ENCODE measurements around the gene RPIA. TPM values are rescaled to one million over a fixed set of nuclear protein-coding genes. Genes with fewer than 3 reads are reported as not detected.
A peak's percentile ranks its signal among the peaks of the same experiment; 100 is the strongest.

The RPIA gene
- total and polyA plus RNA-seq, 2 of the 13 experiments (the other 11 are each of a cell fraction or from before 2014, with no cell fraction given) = 13.3 to 23.9 TPM

GRCh38 chr2:88691339-88692183, at the start of gene RPIA (continued):
- TF ChIP-seq ZNF878 (CRISPR knock-in tag; IDR thresholded peaks at IDR 0.05) (peak; percentile 87), ZNF205 (CRISPR knock-in tag; IDR thresholded peaks at IDR 0.05) (peak; percentile 74), ZFP90 (CRISPR knock-in tag; IDR thresholded peaks at IDR 0.05; ENCODE audit: borderline replicate concordance) (no peak; the same call in 1 of the 2 replicates), ZNF782 (CRISPR knock-in tag; IDR thresholded peaks at IDR 0.05; ENCODE audit: borderline replicate concordance) (peak; percentile 73), SIX1 (CRISPR knock-in tag; IDR thresholded peaks at IDR 0.05; ENCODE audit: borderline replicate concordance) (no peak; the same call in 1 of the 2 replicates), ZNF709 (CRISPR knock-in tag; IDR thresholded peaks at IDR 0.05) (peak; percentile 53), ZBTB2 (CRISPR knock-in tag; IDR thresholded peaks at IDR 0.05; ENCODE audit: low read depth) (no peak; the same call in none of the 2 replicates), ZNF768 (CRISPR knock-in tag; IDR thresholded peaks at IDR 0.05) (0 out of 2 replicates have a peak, but pooled peaks have one; percentile 72), IRX3 (CRISPR knock-in tag; IDR thresholded peaks at IDR 0.05; ENCODE audit: borderline replicate concordance, low read depth) (no peak), ZBTB1 (CRISPR knock-in tag; IDR thresholded peaks at IDR 0.05; ENCODE audit: borderline replicate concordance) (peak; percentile 72; the same call in 1 of the 2 replicates), ELK4 (CRISPR knock-in tag; IDR thresholded peaks at IDR 0.05; ENCODE audit: borderline replicate concordance) (peak; percentile 96; the same call in 1 of the 2 replicates), PRPF4 (IDR thresholded peaks at IDR 0.05; ENCODE audit: low read depth, low read length, poor library complexity, severe bottlenecking) (no peak), XBP1 (CRISPR knock-in tag; IDR thresholded peaks at IDR 0.05) (0 out of 2 replicates have a peak, but pooled peaks have one; percentile 24), CSRNP2 (CRISPR knock-in tag; conservative IDR thresholded peaks at IDR 0.05; ENCODE audit: low read depth) (0 out of 2 replicates have a peak, but pooled peaks have one; percentile 55), SIX4 (CRISPR knock-in tag; IDR thresholded peaks at IDR 0.05) (no peak), PAX8 (CRISPR knock-in tag; IDR thresholded peaks at IDR 0.05; ENCODE audit: borderline replicate concordance) (0 out of 2 replicates have a peak, but pooled peaks have one; percentile 35), TOE1 (CRISPR knock-in tag; IDR thresholded peaks at IDR 0.05) (no peak), CHCHD3 (CRISPR knock-in tag; IDR thresholded peaks at IDR 0.05) (peak; percentile 96), ZNF576 (CRISPR knock-in tag; IDR thresholded peaks at IDR 0.05) (no peak; the same call in 1 of the 2 replicates), MAFF (IDR thresholded peaks at IDR 0.05; ENCODE audit: low read depth, low read length) (no peak), TRAFD1 (CRISPR knock-in tag; IDR thresholded peaks at IDR 0.05; ENCODE audit: borderline replicate concordance) (peak; percentile 33; the same call in 1 of the 2 replicates), MTA1 (CRISPR knock-in tag; IDR thresholded peaks at IDR 0.05; ENCODE audit: borderline replicate concordance) (peak; percentile 64; the same call in 1 of the 2 replicates), PHB2 (IDR thresholded peaks at IDR 0.05; ENCODE audit: partially characterized antibody) (no peak)

Data from HepG2 (cell line).